Activated naive CD4-positive, alpha-beta T cell (primary cell): Measurements from ENCODE around the gene FBP2.
A peak's percentile ranks its signal among the peaks of the same experiment; 100 is the strongest.

ENCODE experiments used
- DNase-seq, 4 experiments: peaks; one replicate each; lab custom pipeline; 2025; lab: John Stamatoyannopoulos, UW

FBP2 gene

GRCh38 chr9:94593459-94594345 is at the start of gene FBP2:
FBP2 (minus strand) TSS chr9:94593824; CDS start chr9:94593726, 98 bp downstream.
- DNase-seq, result no peak

- DNase-seq, result no peak
Observed at GRCh38 chr9:94643176-94643575, 49.6 kb upstream of the FBP2 start.

- no peak for DNase-seq
Observed at GRCh38 chr9:94642501-94642900, 48.9 kb upstream of the FBP2 start.

- no peak for DNase-seq
Observed at GRCh38 chr9:94639999-94640376, 46.4 kb upstream of the FBP2 start.

GRCh38 chr9:94639061-94639998 is 45.7 kb upstream of the FBP2 start, which contains the start of gene FBP1:
FBP1 (minus strand) TSS chr9:94639518; CDS start chr9:94639310, 208 bp downstream.
- DNase-seq, result peak in 1 of 4 experiments; percentile 32

- DNase-seq, result no peak
Observed at GRCh38 chr9:94638335-94639060, 44.9 kb upstream of the FBP2 start.

GRCh38 chr9:94632737-94633136 is 39.1 kb upstream of the FBP2 start:
- DNase-seq, result no peak

GRCh38 chr9:94631599-94631998 is 38.0 kb upstream of the FBP2 start:
- DNase-seq, result no peak

- DNase-seq, result no peak
Observed at GRCh38 chr9:94630833-94631232, 37.2 kb upstream of the FBP2 start.

GRCh38 chr9:94630281-94630680 is 36.7 kb upstream of the FBP2 start:
- no peak for DNase-seq

- DNase-seq, result no peak
Observed at GRCh38 chr9:94627287-94627686, 33.7 kb upstream of the FBP2 start.

GRCh38 chr9:94625835-94626234 is 32.2 kb upstream of the FBP2 start:
- no peak for DNase-seq

GRCh38 chr9:94624629-94625028 is 31.0 kb upstream of the FBP2 start:
- DNase-seq, result no peak

- no peak for DNase-seq
Observed at GRCh38 chr9:94623253-94623652, 29.6 kb upstream of the FBP2 start.

- no peak for DNase-seq
Observed at GRCh38 chr9:94622087-94622800, 28.6 kb upstream of the FBP2 start.

- DNase-seq, result no peak
Observed at GRCh38 chr9:94619026-94619425, 25.4 kb upstream of the FBP2 start.

GRCh38 chr9:94613003-94613402 is 19.4 kb upstream of the FBP2 start:
- DNase-seq, result no peak

- no peak for DNase-seq
Observed at GRCh38 chr9:94612071-94612470, 18.4 kb upstream of the FBP2 start.

- peak in 1 of 4 experiments; percentile 22 for DNase-seq
Observed at GRCh38 chr9:94611638-94612068, 18.0 kb upstream of the FBP2 start.

GRCh38 chr9:94610181-94610606 is 16.6 kb upstream of the FBP2 start:
- no peak for DNase-seq

- DNase-seq, result no peak
Observed at GRCh38 chr9:94607423-94607691, 13.7 kb upstream of the FBP2 start.
